K562 (cell line): ENCODE results near the gene GHITM. TPM values are rescaled to one million over a fixed set of nuclear protein-coding genes. Genes with fewer than 3 reads are reported as not detected.

Experiments
- ATAC-seq: fragments of 200-7000 bp; cut with Tn5 transposase; 3 replicates; pipeline ENCODE4 v1.9.1; 2020; ENCODE audit warnings: moderate library complexity
- BruUV-seq: library from RNA; stranded (reverse); fragments of 400-500 nt; replicated peaks from 2 replicates; lab custom pipeline; 2021; lab: Mats Ljungman, UMichigan
- CTCF ChIA-PET: fragments of 300-600 bp; formaldehyde crosslinking; extraction: SDS; loops from one replicate; lab custom pipeline; 2021; ENCODE audit warnings: low intra/inter-chr PET ratio; lab: Yijun Ruan, JAX
- POLR2A ChIA-PET: fragments of 300-600, 350-650 bp; sonication (Branson Sonifier 250); formaldehyde crosslinking; extraction: SDS; loops from one replicate; lab custom pipeline; 2021; ENCODE audit warnings: antibody characterized with exemption, inconsistent platforms; lab: Yijun Ruan, JAX
- DNase-seq, 4 experiments: peaks; one replicate each; pipeline versions ENCODE4 v3.0.0 to v3.0.0-alpha.2; 2011 to 2018; ENCODE audit warnings: low spot score in 3 of 4, mixed read lengths in 3 of 4; ENCODE audit errors: extremely low read depth in 1 of 4
- FAIRE-seq: peaks from 2 replicates; lab custom pipeline; 2011; peaks lifted over from hg19 to GRCh38; lab: Jason Lieb, UNC
- H2AFZ ChIP-seq: 2 replicates; pipeline ENCODE4 v1.6.0; 2011; ENCODE audit warnings: low read depth, low read length, control low read depth, inconsistent platforms
- H3K27ac ChIP-seq: fragments of 200-600 bp; 3 replicates; pipeline ENCODE4 v1.8.0; 2011; ENCODE audit warnings: low read depth, mild to moderate bottlenecking, control low read depth, inconsistent platforms, low read length, moderate library complexity, mixed read lengths; ENCODE audit errors: extremely low read depth
- H3K27me3 ChIP-seq, 2 experiments: fragments of 300-600 bp in 1 of 2; 2 replicates in 1 of 2; 3 replicates in 1 of 2; pipeline versions ENCODE4 v1.6.0 to v1.8.0; 2011; ENCODE audit warnings: inconsistent platforms in 2 of 2, low read length in 2 of 2, mild to moderate bottlenecking in 1 of 2, mixed read lengths in 1 of 2, moderate library complexity in 1 of 2; ENCODE audit not compliant: control insufficient read depth in 2 of 2, insufficient read depth in 2 of 2
- H3K36me3 ChIP-seq: fragments of 300-600 bp; 3 replicates; pipeline ENCODE4 v1.8.0; 2011; ENCODE audit warnings: mild to moderate bottlenecking, low read length, inconsistent platforms; ENCODE audit not compliant: control insufficient read depth, insufficient read depth
- H3K4me1 ChIP-seq, 2 experiments: fragments of 200-600 bp in 1 of 2; replicated peaks in 1 of 2; 2 replicates in 1 of 2; 3 replicates in 1 of 2; pipeline versions ENCODE4 v1.5.1 to v1.8.0; 2011; ENCODE audit warnings: inconsistent platforms in 2 of 2, low read length in 2 of 2, mild to moderate bottlenecking in 1 of 2, mixed read lengths in 1 of 2, moderate library complexity in 1 of 2; ENCODE audit not compliant: control insufficient read depth in 2 of 2, insufficient read depth in 2 of 2
- H3K4me2 ChIP-seq: 2 replicates; pipeline ENCODE4 v1.6.1; 2011; ENCODE audit warnings: low read length, control low read depth, inconsistent platforms, mixed read lengths; ENCODE audit not compliant: insufficient read depth
- H3K4me3 ChIP-seq: fragments of 200-600 bp; sonication (generic), shearing (Covaris generic); 2 replicates; pipeline ENCODE4 v1.5.1; 2016; ENCODE audit warnings: control low read depth, inconsistent platforms
- H3K79me2 ChIP-seq: fragments of 200-600 bp; 3 replicates; pipeline ENCODE4 v1.8.0; 2011; ENCODE audit warnings: low read length, inconsistent platforms; ENCODE audit not compliant: control insufficient read depth, insufficient read depth
- H3K9ac ChIP-seq, 2 experiments: 2 replicates each; pipeline versions ENCODE4 v1.6.0 to v1.6.1; 2011; ENCODE audit warnings: low read depth in 2 of 2, low read length in 2 of 2, control low read depth in 1 of 2, inconsistent platforms in 1 of 2, mild to moderate bottlenecking in 1 of 2, mixed read lengths in 1 of 2; ENCODE audit not compliant: insufficient read depth in 1 of 2
- H3K9me1 ChIP-seq: one replicate; pipeline ENCODE4 v1.6.0; 2011; ENCODE audit warnings: inconsistent platforms, mild to moderate bottlenecking, low read length, moderate library complexity; ENCODE audit not compliant: control insufficient read depth, insufficient read depth
- H3K9me3 ChIP-seq: replicated peaks from 2 replicates; pipeline ENCODE4 v1.5.1; 2011; ENCODE audit warnings: low read depth, low read length, inconsistent platforms; ENCODE audit not compliant: control insufficient read depth, insufficient read depth
- H4K20me1 ChIP-seq: replicated peaks from 2 replicates; pipeline ENCODE4 v1.6.1; 2011; ENCODE audit warnings: low read length, inconsistent platforms, mixed read lengths; ENCODE audit not compliant: control insufficient read depth, insufficient read depth
- BRCA1 ChIP-seq, 2 experiments: fragments of 450-650 bp in 1 of 2; sonication (generic) in 1 of 2; formaldehyde crosslinking in 1 of 2; IDR thresholded peaks; 2 replicates each; pipeline versions ENCODE4 v1.5.0 to v1.6.1; 2017 to 2020; ENCODE audit warnings: mild to moderate bottlenecking in 1 of 2, missing genetic modification reagents in 1 of 2
- BRD9 ChIP-seq: fragments of 450-650 bp; IDR thresholded peaks from 2 replicates; pipeline ENCODE4 v1.6.1; 2018; ENCODE audit warnings: low read depth; ENCODE audit not compliant: partially characterized antibody
- HDAC1 ChIP-seq, 2 experiments: fragments of 450-650 bp; IDR thresholded peaks; 2 replicates each; pipeline ENCODE4 v1.6.1; 2016 to 2017; ENCODE audit warnings: inconsistent platforms in 1 of 2, mild to moderate bottlenecking in 1 of 2, moderate library complexity in 1 of 2
- KAT2B ChIP-seq: IDR thresholded peaks from one replicate; pipeline ENCODE4 v1.6.1; 2012; ENCODE audit warnings: low read depth, mild to moderate bottlenecking, control low read depth, inconsistent platforms, low read length, moderate library complexity
- LCOR ChIP-seq: sonication (generic); formaldehyde crosslinking; IDR thresholded peaks from 2 replicates; pipeline ENCODE4 v1.8.0; 2022; ENCODE audit warnings: mild to moderate bottlenecking, missing genetic modification reagents
- NONO ChIP-seq, 2 experiments: fragments of 200-400 bp in 1 of 2; fragments of 450-650 bp in 1 of 2; formaldehyde crosslinking in 1 of 2; IDR thresholded peaks; 2 replicates each; pipeline ENCODE4 v1.6.1; 2017; ENCODE audit warnings: low read depth in 2 of 2, mild to moderate bottlenecking in 2 of 2, moderate library complexity in 2 of 2, low read length in 1 of 2
- NR2F6 ChIP-seq: fragments of 450-650 bp; formaldehyde crosslinking; IDR thresholded peaks from 2 replicates; pipeline ENCODE4 v1.4.0; 2020; ENCODE audit warnings: mild to moderate bottlenecking
- PHB ChIP-seq: fragments of 250-450 bp; sonication (Bioruptor Pico); IDR thresholded peaks from 2 replicates; pipeline ENCODE4 v1.5.0; 2021
- YY1 ChIP-seq, 3 experiments: IDR thresholded peaks; 2 replicates each; pipeline ENCODE4 v1.6.1; 2011; ENCODE audit warnings: low read length in 2 of 3, mild to moderate bottlenecking in 2 of 3, moderate library complexity in 2 of 3, borderline replicate concordance in 1 of 3, control low read depth in 1 of 3, low read depth in 1 of 3; ENCODE audit not compliant: insufficient read depth in 3 of 3, insufficient replicate concordance in 2 of 3, control insufficient read depth in 1 of 3, insufficient read length in 1 of 3; ENCODE audit errors: extremely low read depth in 1 of 3
- ZKSCAN8 ChIP-seq: fragments of 200-800 bp; sonication (Bioruptor generic); IDR thresholded peaks from 2 replicates; pipeline ENCODE4 v1.6.1; 2016; ENCODE audit warnings: missing genetic modification characterization, missing compliant biosample characterization
- ZNF212 ChIP-seq: fragments of 450-650 bp; formaldehyde crosslinking; IDR thresholded peaks from 2 replicates; pipeline ENCODE4 v1.4.0; 2020; ENCODE audit warnings: mild to moderate bottlenecking
- ZNF695 ChIP-seq: fragments of 450-650 bp; formaldehyde crosslinking; IDR thresholded peaks from 2 replicates; pipeline ENCODE4 v1.4.0; 2020; ENCODE audit warnings: mild to moderate bottlenecking, moderate library complexity
- ZSCAN32 ChIP-seq: fragments of 450-650 bp; formaldehyde crosslinking; IDR thresholded peaks from 2 replicates; pipeline ENCODE4 v1.4.0; 2020; ENCODE audit warnings: mild to moderate bottlenecking, moderate library complexity
- WGBS: fragments of 100-300 bp; shearing (Covaris generic); methylation state at CpG from one replicate; pipeline ENCODE4 v1.1.6; 2016; ENCODE audit warnings: low coverage, mixed read lengths; ENCODE audit not compliant: insufficient coverage; ENCODE audit errors: missing lambda C conversion rate; 5-methylcytosine and 5-hydroxymethylcytosine counted together
- in situ Hi-C: fragments of 300-500 bp; cut with MboI; formaldehyde crosslinking; loops from 4 replicates; pipeline ENCODE4 v1.15.0; 2018; ENCODE audit warnings: inconsistent platforms, mixed read lengths
- intact Hi-C: fragments of 100-400 bp; cut with micrococcal nuclease; formaldehyde crosslinking; loops from 2 replicates; pipeline ENCODE4 v1.14.2; 2022
- polyA plus RNA-seq, 8 experiments: library from polyadenylated mRNA; depleted of rRNA in 4 of 8; stranded (reverse) in 5 of 8; unstranded in 3 of 8; fragments of >200 nt; fragmentation: Nextera tagmentation in 2 of 8; fragmentation: Illumina TruSeq in 1 of 8; extraction: Ambion mirVana in 2 of 8; extraction: Trizol in 1 of 8; gene quantifications; 2 replicates each; pipeline versions ENCODE4 v1.2.1 to v1.2.3, GENCODE V29; 2011 to 2014; ENCODE audit warnings: inconsistent platforms in 1 of 8, missing spikeins in 1 of 8
- total RNA-seq, 7 experiments: library from RNA; depleted of rRNA in 6 of 7; stranded (reverse); fragments of >200 nt in 6 of 7; fragmentation: Illumina TruSeq in 2 of 7; extraction: Trizol in 2 of 7; gene quantifications; 2 replicates each; pipeline versions ENCODE4 v1.2.1 to v1.2.3, GENCODE V29; 2011 to 2021; ENCODE audit warnings: low replicate concordance in 1 of 7
- TF ChIP-seq, protein P1 (sequence below): fragments of 450-650 bp; formaldehyde crosslinking; IDR thresholded peaks from 2 replicates; pipeline ENCODE4 v1.4.0; 2022; ENCODE audit warnings: mild to moderate bottlenecking, moderate library complexity
- TF ChIP-seq, protein P2 (sequence below), 2 experiments: fragments of 450-650 bp in 1 of 2; sonication (generic) in 1 of 2; formaldehyde crosslinking; conservative IDR thresholded peaks; 2 replicates each; pipeline versions ENCODE4 v1.4.0 to v1.8.1; 2020 to 2022; ENCODE audit warnings: mild to moderate bottlenecking in 1 of 2, missing genetic modification reagents in 1 of 2
- TF ChIP-seq, protein P3 (sequence below), 2 experiments: fragments of 450-650 bp in 1 of 2; IDR thresholded peaks; 2 replicates each; pipeline ENCODE4 v1.6.1; 2011 to 2017; ENCODE audit warnings: low read depth in 2 of 2, antibody characterized with exemption in 1 of 2, borderline replicate concordance in 1 of 2, low read length in 1 of 2, mild to moderate bottlenecking in 1 of 2, mixed read lengths in 1 of 2; ENCODE audit not compliant: control insufficient read depth in 1 of 2

The GHITM gene
- total and polyA plus RNA-seq, 9 of the 15 experiments (the other 6 are each of a cell fraction or from before 2014, with no cell fraction given), result 322 to 1,258 (median 386) TPM

DNA sequence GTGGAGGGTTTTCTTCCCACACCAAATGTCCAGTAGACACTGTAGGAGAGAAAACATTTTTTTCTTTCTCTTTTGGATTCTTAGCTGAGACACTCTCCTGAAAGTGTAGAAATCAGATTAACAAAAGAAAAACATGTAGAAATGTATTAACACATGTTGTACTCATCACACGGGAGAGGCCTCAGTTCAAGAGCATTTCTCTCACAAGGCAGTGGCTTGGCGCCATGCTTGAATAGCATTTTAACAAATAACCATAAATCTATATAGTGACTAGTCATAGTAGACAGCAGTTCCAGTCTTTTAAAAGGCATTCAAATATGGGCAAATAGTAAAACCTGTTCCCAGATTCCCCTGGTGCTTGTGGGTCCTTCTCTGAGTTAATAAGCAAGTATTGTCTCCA lies 38.3 kb upstream of the GHITM start:
- H4K20me1 ChIP-seq, result no peaks in the 10 kb centered on the region
- FAIRE-seq (no peak), DNase-seq (no peak), ATAC-seq (no peak)
- no peaks in the 10 kb centered on the region; a peak in 1 of 5 replicates for H3K27me3 ChIP-seq
- H3K4me2 ChIP-seq, result no peak overlapping the region
- H3K9me3 ChIP-seq, result no peaks in the 10 kb centered on the region
- H3K9ac ChIP-seq, result no peak overlapping the region
- 2% methylated on average over 2 of the region's 2 CpGs for whole genome bisulfite sequencing
- ChIA-PET POLR2A (interaction anchor here (0.7 kb wide), 1 partner anchor 1349 kb away, joined by 3 read pairs; no protein-coding TSS in a partner anchor), CTCF (no interaction called here)
- BruUV-seq, result no TSS peak
- no peak overlapping the region for H3K4me3 ChIP-seq
- no peaks in the 10 kb centered on the region for H3K9me1 ChIP-seq
- no peaks in the 10 kb centered on the region for H3K4me1 ChIP-seq
- intact Hi-C loops, result no loop called here
- no peak overlapping the region for H3K27ac ChIP-seq
- H3K36me3 ChIP-seq, result no peaks in the 10 kb centered on the region
- H2AFZ ChIP-seq, result no peak overlapping the region
- in situ Hi-C loops, result no loop called here
- H3K79me2 ChIP-seq, result no peaks in the 10 kb centered on the region
- TF ChIP-seq, protein P1, sequence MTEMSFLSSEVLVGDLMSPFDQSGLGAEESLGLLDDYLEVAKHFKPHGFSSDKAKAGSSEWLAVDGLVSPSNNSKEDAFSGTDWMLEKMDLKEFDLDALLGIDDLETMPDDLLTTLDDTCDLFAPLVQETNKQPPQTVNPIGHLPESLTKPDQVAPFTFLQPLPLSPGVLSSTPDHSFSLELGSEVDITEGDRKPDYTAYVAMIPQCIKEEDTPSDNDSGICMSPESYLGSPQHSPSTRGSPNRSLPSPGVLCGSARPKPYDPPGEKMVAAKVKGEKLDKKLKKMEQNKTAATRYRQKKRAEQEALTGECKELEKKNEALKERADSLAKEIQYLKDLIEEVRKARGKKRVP, result no peak
- TF ChIP-seq NONO (IDR thresholded peaks at IDR 0.05; ENCODE audit: low read depth in 2 of 2, low read length in 1 of 2) (no peak), HDAC1 (IDR thresholded peaks at IDR 0.05) (no peak), PHB (CRISPR knock-in tag) (no peak), ZNF212 (CRISPR knock-in tag) (no peak), KAT2B (no peak), BRD9 (no peak), ZSCAN32 (CRISPR knock-in tag) (no peak), BRCA1 (IDR thresholded peaks at IDR 0.05) (no peak), BRCA1 (CRISPR knock-in tag; IDR thresholded peaks at IDR 0.05) (no peak), ZNF695 (CRISPR knock-in tag) (no peak), ZKSCAN8 (no peak), NR2F6 (CRISPR knock-in tag) (no peak), YY1 (IDR thresholded peaks at IDR 0.05; ENCODE audit: borderline replicate concordance in 1 of 3, control insufficient read depth in 1 of 3, extremely low read depth in 1 of 3, insufficient read depth in 3 of 3, insufficient read length in 1 of 3, insufficient replicate concordance in 2 of 3, low read depth in 1 of 3, low read length in 2 of 3) (no peak), LCOR (CRISPR knock-in tag) (no peak)
- TF ChIP-seq, protein P2, sequence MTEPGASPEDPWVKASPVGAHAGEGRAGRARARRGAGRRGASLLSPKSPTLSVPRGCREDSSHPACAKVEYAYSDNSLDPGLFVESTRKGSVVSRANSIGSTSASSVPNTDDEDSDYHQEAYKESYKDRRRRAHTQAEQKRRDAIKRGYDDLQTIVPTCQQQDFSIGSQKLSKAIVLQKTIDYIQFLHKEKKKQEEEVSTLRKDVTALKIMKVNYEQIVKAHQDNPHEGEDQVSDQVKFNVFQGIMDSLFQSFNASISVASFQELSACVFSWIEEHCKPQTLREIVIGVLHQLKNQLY (CRISPR knock-in tag; conservative IDR thresholded peaks at IDR 0.05), result no peak
- TF ChIP-seq, protein P3, sequence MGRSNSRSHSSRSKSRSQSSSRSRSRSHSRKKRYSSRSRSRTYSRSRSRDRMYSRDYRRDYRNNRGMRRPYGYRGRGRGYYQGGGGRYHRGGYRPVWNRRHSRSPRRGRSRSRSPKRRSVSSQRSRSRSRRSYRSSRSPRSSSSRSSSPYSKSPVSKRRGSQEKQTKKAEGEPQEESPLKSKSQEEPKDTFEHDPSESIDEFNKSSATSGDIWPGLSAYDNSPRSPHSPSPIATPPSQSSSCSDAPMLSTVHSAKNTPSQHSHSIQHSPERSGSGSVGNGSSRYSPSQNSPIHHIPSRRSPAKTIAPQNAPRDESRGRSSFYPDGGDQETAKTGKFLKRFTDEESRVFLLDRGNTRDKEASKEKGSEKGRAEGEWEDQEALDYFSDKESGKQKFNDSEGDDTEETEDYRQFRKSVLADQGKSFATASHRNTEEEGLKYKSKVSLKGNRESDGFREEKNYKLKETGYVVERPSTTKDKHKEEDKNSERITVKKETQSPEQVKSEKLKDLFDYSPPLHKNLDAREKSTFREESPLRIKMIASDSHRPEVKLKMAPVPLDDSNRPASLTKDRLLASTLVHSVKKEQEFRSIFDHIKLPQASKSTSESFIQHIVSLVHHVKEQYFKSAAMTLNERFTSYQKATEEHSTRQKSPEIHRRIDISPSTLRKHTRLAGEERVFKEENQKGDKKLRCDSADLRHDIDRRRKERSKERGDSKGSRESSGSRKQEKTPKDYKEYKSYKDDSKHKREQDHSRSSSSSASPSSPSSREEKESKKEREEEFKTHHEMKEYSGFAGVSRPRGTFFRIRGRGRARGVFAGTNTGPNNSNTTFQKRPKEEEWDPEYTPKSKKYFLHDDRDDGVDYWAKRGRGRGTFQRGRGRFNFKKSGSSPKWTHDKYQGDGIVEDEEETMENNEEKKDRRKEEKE (IDR thresholded peaks at IDR 0.05; ENCODE audit: borderline replicate concordance in 1 of 2, control insufficient read depth in 1 of 2, low read depth in 2 of 2, low read length in 1 of 2), result no peak
